Hepatocyte (in vitro differentiated cells): ENCODE results near the gene PAAF1.

Experiments used
- EZH2 ChIP-seq: fragments of 200-600 bp; sonication (generic); IDR thresholded peaks from 2 replicates; pipeline ENCODE4 v1.6.1; 2016; ENCODE audit warnings: antibody characterized with exemption, mild to moderate bottlenecking, borderline replicate concordance
- TF ChIP-seq, protein P1 (sequence below): fragments of 200-600 bp; sonication (generic); IDR thresholded peaks from 2 replicates; pipeline ENCODE4 v1.5.1; 2016; ENCODE audit warnings: antibody characterized with exemption, mild to moderate bottlenecking; ENCODE audit not compliant: poor library complexity

DNA sequence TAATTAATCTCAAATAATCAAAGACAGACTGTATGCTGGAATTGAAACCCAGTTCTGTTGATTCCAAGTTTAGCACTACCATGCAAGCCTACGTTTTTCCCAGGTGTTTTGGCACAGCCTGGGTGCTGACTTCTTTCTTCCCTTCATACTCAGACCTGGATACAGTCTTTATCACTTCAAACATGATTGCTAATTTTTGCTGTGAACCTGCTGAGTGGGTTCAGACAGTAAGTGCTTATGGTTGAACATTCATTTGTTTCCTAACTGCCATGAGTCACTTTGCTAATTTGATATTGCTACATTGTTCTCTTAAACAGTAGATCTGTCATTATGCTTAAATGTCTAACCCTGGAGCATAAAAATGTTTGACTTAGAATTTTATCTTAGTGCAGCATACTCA is 12.2 kb downstream of the PAAF1 start:
- TF ChIP-seq, protein P1, sequence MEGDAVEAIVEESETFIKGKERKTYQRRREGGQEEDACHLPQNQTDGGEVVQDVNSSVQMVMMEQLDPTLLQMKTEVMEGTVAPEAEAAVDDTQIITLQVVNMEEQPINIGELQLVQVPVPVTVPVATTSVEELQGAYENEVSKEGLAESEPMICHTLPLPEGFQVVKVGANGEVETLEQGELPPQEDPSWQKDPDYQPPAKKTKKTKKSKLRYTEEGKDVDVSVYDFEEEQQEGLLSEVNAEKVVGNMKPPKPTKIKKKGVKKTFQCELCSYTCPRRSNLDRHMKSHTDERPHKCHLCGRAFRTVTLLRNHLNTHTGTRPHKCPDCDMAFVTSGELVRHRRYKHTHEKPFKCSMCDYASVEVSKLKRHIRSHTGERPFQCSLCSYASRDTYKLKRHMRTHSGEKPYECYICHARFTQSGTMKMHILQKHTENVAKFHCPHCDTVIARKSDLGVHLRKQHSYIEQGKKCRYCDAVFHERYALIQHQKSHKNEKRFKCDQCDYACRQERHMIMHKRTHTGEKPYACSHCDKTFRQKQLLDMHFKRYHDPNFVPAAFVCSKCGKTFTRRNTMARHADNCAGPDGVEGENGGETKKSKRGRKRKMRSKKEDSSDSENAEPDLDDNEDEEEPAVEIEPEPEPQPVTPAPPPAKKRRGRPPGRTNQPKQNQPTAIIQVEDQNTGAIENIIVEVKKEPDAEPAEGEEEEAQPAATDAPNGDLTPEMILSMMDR = no peak
- no peak for TF ChIP-seq EZH2
